ENCODE results near the gene ZNF775.

ZNF775 gene

DNA sequence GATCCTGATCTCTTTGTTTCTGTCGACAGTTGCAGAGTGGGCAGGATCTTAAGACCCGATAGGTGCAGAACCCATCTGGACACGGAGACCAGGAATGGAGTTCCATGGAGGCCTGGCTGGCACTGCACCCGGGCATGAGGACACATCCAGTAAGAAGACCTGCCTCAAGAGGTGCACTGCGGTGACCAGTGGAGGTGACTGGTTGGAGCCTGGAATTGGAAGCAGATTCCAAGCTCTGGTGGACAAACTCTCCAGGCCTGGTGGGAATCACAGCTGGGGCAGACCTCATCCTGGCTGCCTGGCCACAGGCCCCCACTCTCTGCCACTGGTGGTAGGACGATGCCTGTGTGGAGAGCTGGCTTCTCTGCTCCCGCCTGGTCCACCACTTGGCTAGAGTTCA lies 31.0 kb downstream of the ZNF775 start:
- no peak for TF ChIP-seq TEAD4 (IDR thresholded peaks at IDR 0.05)

DNA sequence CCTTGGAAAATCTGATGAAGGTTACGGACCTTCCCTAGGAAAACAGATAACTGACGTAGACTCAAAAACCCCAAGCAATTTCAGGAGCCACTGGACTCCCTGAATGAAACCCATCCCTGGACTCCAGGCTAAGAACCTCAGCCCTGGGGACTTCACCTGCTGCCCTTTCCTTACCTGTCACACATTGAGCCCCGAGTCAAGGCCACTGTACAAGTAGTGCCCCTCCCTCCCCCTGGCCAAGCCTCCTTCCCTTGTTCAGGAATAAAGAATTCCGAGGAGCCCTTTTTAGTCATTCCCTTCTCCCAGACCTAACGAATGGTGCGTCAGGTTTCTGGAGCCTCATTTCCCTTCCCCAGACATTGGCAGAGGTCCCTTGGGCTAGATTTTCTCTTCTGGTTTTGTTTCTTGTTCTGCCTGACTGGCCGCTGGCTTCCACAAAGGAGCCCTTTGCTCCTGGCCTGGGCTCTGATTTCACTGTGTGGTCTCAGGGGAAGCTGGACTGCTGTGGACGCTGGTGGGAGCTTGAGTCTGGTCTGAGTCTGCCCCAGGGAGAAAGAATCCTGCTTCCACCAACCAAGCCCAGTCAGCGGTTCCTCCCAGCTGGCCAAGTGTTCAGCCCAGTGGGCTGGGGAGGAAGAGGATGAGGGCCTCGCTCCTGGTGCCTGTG lies 31.7 kb downstream of the ZNF775 start:
- no peak for TF ChIP-seq TEAD4 (IDR thresholded peaks at IDR 0.05)
- no peak for TF ChIP-seq TAF1 (IDR thresholded peaks at IDR 0.05; ENCODE audit: low read depth)
- TF ChIP-seq CEBPB (IDR thresholded peaks at IDR 0.05): no peak
- TF ChIP-seq, protein P1, sequence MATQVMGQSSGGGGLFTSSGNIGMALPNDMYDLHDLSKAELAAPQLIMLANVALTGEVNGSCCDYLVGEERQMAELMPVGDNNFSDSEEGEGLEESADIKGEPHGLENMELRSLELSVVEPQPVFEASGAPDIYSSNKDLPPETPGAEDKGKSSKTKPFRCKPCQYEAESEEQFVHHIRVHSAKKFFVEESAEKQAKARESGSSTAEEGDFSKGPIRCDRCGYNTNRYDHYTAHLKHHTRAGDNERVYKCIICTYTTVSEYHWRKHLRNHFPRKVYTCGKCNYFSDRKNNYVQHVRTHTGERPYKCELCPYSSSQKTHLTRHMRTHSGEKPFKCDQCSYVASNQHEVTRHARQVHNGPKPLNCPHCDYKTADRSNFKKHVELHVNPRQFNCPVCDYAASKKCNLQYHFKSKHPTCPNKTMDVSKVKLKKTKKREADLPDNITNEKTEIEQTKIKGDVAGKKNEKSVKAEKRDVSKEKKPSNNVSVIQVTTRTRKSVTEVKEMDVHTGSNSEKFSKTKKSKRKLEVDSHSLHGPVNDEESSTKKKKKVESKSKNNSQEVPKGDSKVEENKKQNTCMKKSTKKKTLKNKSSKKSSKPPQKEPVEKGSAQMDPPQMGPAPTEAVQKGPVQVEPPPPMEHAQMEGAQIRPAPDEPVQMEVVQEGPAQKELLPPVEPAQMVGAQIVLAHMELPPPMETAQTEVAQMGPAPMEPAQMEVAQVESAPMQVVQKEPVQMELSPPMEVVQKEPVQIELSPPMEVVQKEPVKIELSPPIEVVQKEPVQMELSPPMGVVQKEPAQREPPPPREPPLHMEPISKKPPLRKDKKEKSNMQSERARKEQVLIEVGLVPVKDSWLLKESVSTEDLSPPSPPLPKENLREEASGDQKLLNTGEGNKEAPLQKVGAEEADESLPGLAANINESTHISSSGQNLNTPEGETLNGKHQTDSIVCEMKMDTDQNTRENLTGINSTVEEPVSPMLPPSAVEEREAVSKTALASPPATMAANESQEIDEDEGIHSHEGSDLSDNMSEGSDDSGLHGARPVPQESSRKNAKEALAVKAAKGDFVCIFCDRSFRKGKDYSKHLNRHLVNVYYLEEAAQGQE (IDR thresholded peaks at IDR 0.05; ENCODE audit: low read depth): no peak
- TF ChIP-seq FOXM1 (IDR thresholded peaks at IDR 0.05; ENCODE audit: borderline replicate concordance, low read depth): no peak
- TF ChIP-seq, protein P2, sequence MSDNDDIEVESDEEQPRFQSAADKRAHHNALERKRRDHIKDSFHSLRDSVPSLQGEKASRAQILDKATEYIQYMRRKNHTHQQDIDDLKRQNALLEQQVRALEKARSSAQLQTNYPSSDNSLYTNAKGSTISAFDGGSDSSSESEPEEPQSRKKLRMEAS (IDR thresholded peaks at IDR 0.05): no peak
- TF ChIP-seq TCF12 (IDR thresholded peaks at IDR 0.05; ENCODE audit: low read depth): no peak
- TF ChIP-seq NFIC (IDR thresholded peaks at IDR 0.05): no peak
- TF ChIP-seq, protein P3, sequence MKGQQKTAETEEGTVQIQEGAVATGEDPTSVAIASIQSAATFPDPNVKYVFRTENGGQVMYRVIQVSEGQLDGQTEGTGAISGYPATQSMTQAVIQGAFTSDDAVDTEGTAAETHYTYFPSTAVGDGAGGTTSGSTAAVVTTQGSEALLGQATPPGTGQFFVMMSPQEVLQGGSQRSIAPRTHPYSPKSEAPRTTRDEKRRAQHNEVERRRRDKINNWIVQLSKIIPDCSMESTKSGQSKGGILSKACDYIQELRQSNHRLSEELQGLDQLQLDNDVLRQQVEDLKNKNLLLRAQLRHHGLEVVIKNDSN (IDR thresholded peaks at IDR 0.05): no peak
- TF ChIP-seq EGR1 (IDR thresholded peaks at IDR 0.05): no peak
- no peak for TF ChIP-seq YY1 (IDR thresholded peaks at IDR 0.05; ENCODE audit: low read depth)
- no peak for TF ChIP-seq ZBTB7A (IDR thresholded peaks at IDR 0.05; ENCODE audit: low read depth)
- no peak for TF ChIP-seq EP300 (IDR thresholded peaks at IDR 0.05; ENCODE audit: borderline replicate concordance)
- TF ChIP-seq RAD21 (IDR thresholded peaks at IDR 0.05; ENCODE audit: low read depth): no peak
- TF ChIP-seq CREB1 (IDR thresholded peaks at IDR 0.05; ENCODE audit: low read depth): no peak

DNA sequence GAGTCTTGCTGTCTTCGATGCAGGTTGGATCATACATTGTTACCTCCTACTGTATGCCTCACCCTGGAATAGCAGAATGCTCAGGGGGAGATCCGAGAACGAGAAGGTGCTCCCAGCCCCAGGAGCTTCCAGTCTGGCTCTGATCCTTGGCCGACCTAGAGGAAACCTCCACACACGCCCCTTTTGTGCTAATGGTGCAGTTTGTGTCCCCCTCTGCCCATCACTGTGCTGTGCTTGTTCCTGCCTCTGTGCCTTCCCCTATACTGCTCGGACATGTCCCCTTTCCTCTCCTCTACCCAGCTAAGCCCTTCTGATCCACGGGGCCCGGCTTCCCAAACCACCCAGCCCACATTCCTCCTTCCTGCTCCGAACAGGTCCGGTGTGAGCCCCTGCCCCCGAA lies 32.5 kb downstream of the ZNF775 start:
- TF ChIP-seq, protein P1 (IDR thresholded peaks at IDR 0.05; ENCODE audit: low read depth): no peak
- TF ChIP-seq, protein P2 (IDR thresholded peaks at IDR 0.05): no peak
- TF ChIP-seq YY1 (IDR thresholded peaks at IDR 0.05; ENCODE audit: low read depth) (no peak), RAD21 (IDR thresholded peaks at IDR 0.05; ENCODE audit: low read depth) (no peak), TAF1 (IDR thresholded peaks at IDR 0.05; ENCODE audit: low read depth) (no peak), TCF12 (IDR thresholded peaks at IDR 0.05; ENCODE audit: low read depth) (no peak), FOXM1 (IDR thresholded peaks at IDR 0.05; ENCODE audit: borderline replicate concordance, low read depth) (no peak), CEBPB (IDR thresholded peaks at IDR 0.05) (no peak), CREB1 (IDR thresholded peaks at IDR 0.05; ENCODE audit: low read depth) (no peak), TEAD4 (IDR thresholded peaks at IDR 0.05) (no peak), EGR1 (IDR thresholded peaks at IDR 0.05) (no peak), NFIC (IDR thresholded peaks at IDR 0.05) (no peak), ZBTB7A (IDR thresholded peaks at IDR 0.05; ENCODE audit: low read depth) (no peak), EP300 (IDR thresholded peaks at IDR 0.05; ENCODE audit: borderline replicate concordance) (no peak)
- TF ChIP-seq, protein P3 (IDR thresholded peaks at IDR 0.05): no peak

DNA sequence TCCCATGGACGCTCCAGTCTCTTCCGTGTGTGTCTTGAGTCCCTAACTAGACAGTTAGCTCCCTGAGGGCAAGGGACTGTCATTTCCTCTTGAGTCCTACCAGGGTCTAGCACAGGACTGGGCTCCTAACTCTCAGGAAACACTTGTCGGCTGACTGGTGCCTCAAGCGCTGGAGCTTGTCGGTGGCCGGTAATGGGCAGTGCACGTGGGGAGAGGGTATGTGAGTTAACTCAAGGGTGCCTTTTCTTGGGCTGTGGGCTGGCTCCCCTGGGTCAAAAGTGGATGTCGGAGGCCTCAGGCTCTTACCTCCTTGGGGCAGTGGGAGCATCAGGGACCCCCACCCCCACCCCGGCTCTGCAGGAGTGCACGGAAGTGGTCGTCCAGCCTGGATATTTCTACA lies 32.9 kb downstream of the ZNF775 start:
- TF ChIP-seq CREB1 (IDR thresholded peaks at IDR 0.05; ENCODE audit: low read depth): no peak
- TF ChIP-seq, protein P1 (IDR thresholded peaks at IDR 0.05; ENCODE audit: low read depth): no peak
- TF ChIP-seq, protein P2 (IDR thresholded peaks at IDR 0.05): no peak
- TF ChIP-seq ZBTB7A (IDR thresholded peaks at IDR 0.05; ENCODE audit: low read depth): no peak
- TF ChIP-seq RAD21 (IDR thresholded peaks at IDR 0.05; ENCODE audit: low read depth): no peak

All from Ishikawa (cell line).